Measurements from ENCODE around the gene MBTPS1. TPM values are rescaled to one million over a fixed set of nuclear protein-coding genes. Genes with fewer than 3 reads are reported as not detected.

Gene MBTPS1
- total and polyA plus RNA-seq, 9 of the 15 experiments (the other 6 are each of a cell fraction or from before 2014, with no cell fraction given): 2.8 to 57.6 (median 43.8) TPM

DNA sequence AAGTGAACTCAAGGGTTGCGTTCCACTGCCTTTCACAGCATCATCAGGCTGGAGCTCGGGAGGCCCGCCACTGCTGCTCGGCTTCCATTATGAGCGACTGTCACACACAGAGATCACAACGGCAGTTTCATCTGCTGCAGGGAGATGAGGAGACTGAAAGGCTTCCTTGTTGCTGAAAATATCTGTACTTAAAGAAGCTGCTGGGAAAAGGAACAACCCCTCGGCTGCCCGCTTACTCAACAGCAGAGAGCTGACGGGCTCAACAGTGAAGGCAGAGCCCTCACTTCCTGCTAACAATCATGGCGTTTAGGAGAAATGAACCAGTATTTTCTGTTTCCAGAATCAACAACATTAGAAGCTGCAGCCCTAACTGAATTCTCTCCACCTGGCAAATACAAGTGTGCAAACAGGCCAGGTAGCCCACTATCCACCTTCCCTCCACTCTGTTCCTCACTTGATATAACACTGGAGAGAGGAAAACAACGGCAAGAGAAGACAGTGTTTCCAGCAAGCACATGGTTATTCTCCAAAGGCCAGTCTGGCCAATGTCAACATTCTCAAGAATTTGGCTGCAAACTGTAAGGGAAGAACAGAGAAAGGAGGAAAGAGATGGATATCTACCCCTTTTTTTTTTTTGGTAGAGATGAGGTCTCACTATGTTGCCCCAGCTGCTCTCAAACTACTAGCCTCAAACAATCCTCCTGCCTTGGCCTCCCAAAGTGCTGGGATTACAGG lies 33.7 kb downstream of the MBTPS1 start:
- no peak overlapping the region for H3K9ac ChIP-seq (ENCODE audit: insufficient read depth in 1 of 2, low read depth in 2 of 2, low read length in 2 of 2)
- POLR2A ChIA-PET: no interaction called here
- H3K27ac ChIP-seq (ENCODE audit: extremely low read depth, low read depth, low read length): no peak overlapping the region
- CTCF ChIA-PET (ENCODE audit: low intra/inter-chr PET ratio): interaction anchor here (3.0 kb wide), 1 partner anchor 104 kb away, joined by 26 read pairs; the partner anchor contains the start of gene TAF1C
- no peaks in the 10 kb centered on the region for H3K27me3 ChIP-seq (ENCODE audit: control insufficient read depth in 2 of 2, insufficient read depth in 2 of 2, low read length in 2 of 2)
- DNase-seq (ENCODE audit: extremely low read depth in 1 of 4, low spot score in 3 of 4) (no peak), FAIRE-seq (no peak), ATAC-seq (no peak)
- H3K79me2 ChIP-seq (ENCODE audit: control insufficient read depth, insufficient read depth, low read length): no peaks in the 10 kb centered on the region
- intact Hi-C loops (cut with micrococcal nuclease): loop anchor here (10.0 kb wide), 1 partner anchor 402 kb away; no protein-coding TSS in a partner anchor
- H4K20me1 ChIP-seq (replicated peaks; ENCODE audit: control insufficient read depth, insufficient read depth, low read length): no peaks in the 10 kb centered on the region
- TF ChIP-seq ESRRA (IDR thresholded peaks at IDR 0.05; ENCODE audit: borderline replicate concordance, low read depth) (no peak), RFX7 (CRISPR knock-in tag; IDR thresholded peaks at IDR 0.05) (no peak), ZBTB49 (CRISPR knock-in tag; IDR thresholded peaks at IDR 0.05; ENCODE audit: borderline replicate concordance) (no peak), TBL1XR1 (IDR thresholded peaks at IDR 0.05; ENCODE audit: low read length in 2 of 2) (no peak), XRCC5 (IDR thresholded peaks at IDR 0.05; ENCODE audit: low read depth, low read length) (no peak), CBFA2T3 (IDR thresholded peaks at IDR 0.05) (no peak), ZBED1 (IDR thresholded peaks at IDR 0.05) (no peak), CSDE1 (IDR thresholded peaks at IDR 0.05) (no peak), DACH1 (IDR thresholded peaks at IDR 0.05; ENCODE audit: partially characterized antibody) (no peak), RHOXF2B (CRISPR knock-in tag; conservative IDR thresholded peaks at IDR 0.05) (no peak), PTBP1 (IDR thresholded peaks at IDR 0.05; ENCODE audit: low read depth, low read length) (no peak), FOSL1 (tag; conservative IDR thresholded peaks at IDR 0.05) (no peak), CC2D1A (IDR thresholded peaks at IDR 0.05) (no peak), TAF15 (IDR thresholded peaks at IDR 0.05; ENCODE audit: low read depth, low read length) (no peak), HDAC8 (tag; IDR thresholded peaks at IDR 0.05) (no peak), BRF2 (IDR thresholded peaks at IDR 0.05; ENCODE audit: borderline replicate concordance, insufficient read depth, insufficient read length) (no peak), SIN3B (IDR thresholded peaks at IDR 0.05; ENCODE audit: low read depth) (no peak), HDGF (IDR thresholded peaks at IDR 0.05) (no peak)
- no peaks in the 10 kb centered on the region for H3K9me1 ChIP-seq (ENCODE audit: control insufficient read depth, insufficient read depth, low read length)
- in situ Hi-C loops (cut with MboI): loop anchor here (5.0 kb wide), 1 partner anchor 84 kb away; no protein-coding TSS in a partner anchor
- no peak overlapping the region for H3K4me2 ChIP-seq (ENCODE audit: insufficient read depth, low read length)
- BruUV-seq (replicated peaks): no TSS peak
- WGBS (ENCODE audit: insufficient coverage, low coverage, missing lambda C conversion rate): 93% methylated on average over 11 of the region's 11 CpGs
- peaks cover 84% of the 10 kb centered on the region for H3K36me3 ChIP-seq (ENCODE audit: control insufficient read depth, insufficient read depth, low read length)
- no peaks in the 10 kb centered on the region for H3K9me3 ChIP-seq (replicated peaks; ENCODE audit: control insufficient read depth, insufficient read depth, low read depth, low read length)
- peaks cover 0 to 3% of the 10 kb centered on the region in 2 experiments; a peak in 1 of 5 replicates for H3K4me1 ChIP-seq (replicated peaks in 1 of 2; ENCODE audit: control insufficient read depth in 2 of 2, insufficient read depth in 2 of 2, low read length in 2 of 2)
- H2AFZ ChIP-seq (ENCODE audit: low read depth, low read length): no peak overlapping the region
- no peak overlapping the region for H3K4me3 ChIP-seq
